WTC11 (cell line): ENCODE data around the gene RBM43. TPM values are rescaled to one million over a fixed set of nuclear protein-coding genes. Genes with fewer than 3 reads are reported as not detected.

Source experiments
- ATAC-seq: fragments of 200-7000 bp; cut with Tn5 transposase; 2 replicates; pipeline ENCODE4 v1.10.0; 2021; ENCODE audit warnings: mild to moderate bottlenecking, moderate library complexity
- CTCF ChIA-PET: fragments of 300-600 bp; sonication (Branson Sonifier 250); formaldehyde crosslinking; loops from one replicate; lab custom pipeline; 2021; ENCODE audit warnings: antibody characterized with exemption; lab: Charles Lee
- POLR2A ChIA-PET: fragments of 350-600 bp; sonication (Branson Sonifier 250); formaldehyde crosslinking; loops from one replicate; lab custom pipeline; 2021; ENCODE audit warnings: antibody characterized with exemption; lab: Charles Lee
- DNase-seq: peaks from one replicate; pipeline ENCODE4 v3.0.0; 2021; ENCODE audit warnings: low spot score
- H3K27ac Mint-ChIP-seq: 2 replicates; pipeline ENCODE4 v1.8.0; 2021; ENCODE audit warnings: mixed read lengths
- H3K27me3 Mint-ChIP-seq: 2 replicates; pipeline ENCODE4 v1.8.0; 2021; ENCODE audit warnings: low read depth, mild to moderate bottlenecking, moderate library complexity, mixed read lengths
- H3K36me3 Mint-ChIP-seq: 2 replicates; pipeline ENCODE4 v1.8.0; 2021; ENCODE audit warnings: mixed read lengths
- H3K4me1 Mint-ChIP-seq: 2 replicates; pipeline ENCODE4 v1.8.0; 2022; ENCODE audit warnings: mixed read lengths
- H3K4me3 Mint-ChIP-seq: 2 replicates; pipeline ENCODE4 v1.8.0; 2021; ENCODE audit warnings: mild to moderate bottlenecking, moderate library complexity, mixed read lengths
- H3K9me3 Mint-ChIP-seq: 2 replicates; pipeline ENCODE4 v1.8.0; 2021; ENCODE audit warnings: mixed read lengths
- ATF3 ChIP-seq: sonication (generic); formaldehyde crosslinking; conservative IDR thresholded peaks from 2 replicates; pipeline ENCODE4 v1.8.1; 2022; ENCODE audit warnings: mild to moderate bottlenecking, missing genetic modification reagents
- CBFB ChIP-seq: sonication (generic); formaldehyde crosslinking; IDR thresholded peaks from 2 replicates; pipeline ENCODE4 v1.8.1; 2022; ENCODE audit warnings: mild to moderate bottlenecking, low read depth, missing genetic modification reagents
- CDX4 ChIP-seq: fragments of 250-450 bp; sonication (Bioruptor Pico); IDR thresholded peaks from 2 replicates; pipeline ENCODE4 v1.9.0; 2021; ENCODE audit warnings: moderate library complexity, mild to moderate bottlenecking, inconsistent platforms, borderline replicate concordance
- E2F4 ChIP-seq: sonication (generic); formaldehyde crosslinking; IDR thresholded peaks from 2 replicates; pipeline ENCODE4 v1.8.1; 2022; ENCODE audit warnings: low read depth, mild to moderate bottlenecking, moderate library complexity, missing genetic modification reagents, borderline replicate concordance
- E2F5 ChIP-seq: sonication (generic); formaldehyde crosslinking; IDR thresholded peaks from 2 replicates; pipeline ENCODE4 v1.8.1; 2022; ENCODE audit warnings: mild to moderate bottlenecking, moderate library complexity, missing genetic modification reagents
- EMX1 ChIP-seq: fragments of 250-450 bp; sonication (Bioruptor Pico); IDR thresholded peaks from 2 replicates; pipeline ENCODE4 v1.8.0; 2021; ENCODE audit warnings: mild to moderate bottlenecking
- ESRRA ChIP-seq: sonication (generic); formaldehyde crosslinking; IDR thresholded peaks from 2 replicates; pipeline ENCODE4 v1.8.1; 2022; ENCODE audit warnings: mild to moderate bottlenecking, missing genetic modification reagents, borderline replicate concordance
- FOXP1 ChIP-seq: sonication (generic); formaldehyde crosslinking; IDR thresholded peaks from 2 replicates; pipeline ENCODE4 v1.8.0; 2022; ENCODE audit warnings: missing genetic modification reagents, mild to moderate bottlenecking, moderate library complexity, borderline replicate concordance
- GABPB1 ChIP-seq: sonication (generic); formaldehyde crosslinking; IDR thresholded peaks from 2 replicates; pipeline ENCODE4 v1.8.1; 2023; ENCODE audit warnings: mild to moderate bottlenecking, missing genetic modification reagents
- GRHL2 ChIP-seq: fragments of 250-450 bp; sonication (Bioruptor Pico); IDR thresholded peaks from 2 replicates; pipeline ENCODE4 v1.8.0; 2022; ENCODE audit warnings: mild to moderate bottlenecking, moderate library complexity; ENCODE audit not compliant: insufficient replicate concordance, severe bottlenecking
- GTF2I ChIP-seq: fragments of 250-450 bp; sonication (Bioruptor Pico); conservative IDR thresholded peaks from 2 replicates; pipeline ENCODE4 v1.4.0; 2021; ENCODE audit warnings: mild to moderate bottlenecking
- IRF2 ChIP-seq: sonication (generic); formaldehyde crosslinking; IDR thresholded peaks from 2 replicates; pipeline ENCODE4 v1.8.0; 2022; ENCODE audit warnings: low read depth, missing genetic modification reagents, borderline replicate concordance
- KAT7 ChIP-seq: sonication (generic); formaldehyde crosslinking; IDR thresholded peaks from 2 replicates; pipeline ENCODE4 v1.8.1; 2023; ENCODE audit warnings: missing genetic modification reagents, mild to moderate bottlenecking, borderline replicate concordance
- NFATC4 ChIP-seq: fragments of 250-450 bp; sonication (Bioruptor Pico); IDR thresholded peaks from 2 replicates; pipeline ENCODE4 v1.9.0; 2021; ENCODE audit warnings: mild to moderate bottlenecking
- NR2C2 ChIP-seq: sonication (generic); formaldehyde crosslinking; IDR thresholded peaks from 2 replicates; pipeline ENCODE4 v1.8.0; 2022; ENCODE audit warnings: mild to moderate bottlenecking, missing genetic modification reagents
- NR3C1 ChIP-seq: sonication (generic); formaldehyde crosslinking; conservative IDR thresholded peaks from 2 replicates; pipeline ENCODE4 v1.8.1; 2023; ENCODE audit warnings: low read depth, mild to moderate bottlenecking, missing genetic modification reagents
- SOX15 ChIP-seq: fragments of 250-450 bp; sonication (Bioruptor Pico); IDR thresholded peaks from 2 replicates; pipeline ENCODE4 v1.9.0; 2021; ENCODE audit warnings: mild to moderate bottlenecking
- USF1 ChIP-seq: sonication (generic); formaldehyde crosslinking; IDR thresholded peaks from 2 replicates; pipeline ENCODE4 v1.8.0; 2022; ENCODE audit warnings: mild to moderate bottlenecking, missing genetic modification reagents
- USF2 ChIP-seq: sonication (generic); formaldehyde crosslinking; IDR thresholded peaks from 2 replicates; pipeline ENCODE4 v1.8.1; 2023; ENCODE audit warnings: mild to moderate bottlenecking, missing genetic modification reagents, moderate library complexity
- ZNF512 ChIP-seq: sonication (generic); formaldehyde crosslinking; IDR thresholded peaks from 2 replicates; pipeline ENCODE4 v1.8.1; 2022; ENCODE audit warnings: missing genetic modification reagents, borderline replicate concordance
- total RNA-seq: library from RNA; stranded (reverse); gene quantifications from 3 replicates; pipeline ENCODE4 v1.2.3, GENCODE V29; 2021

RBM43 gene
- total RNA-seq, 1 experiment from 2014 or later = 2.8 TPM

GRCh38 chr2:151217343-151217742, 44.3 kb downstream of the RBM43 start:
- ChIA-PET POLR2A (no interaction called here), CTCF (interaction anchor here (0.9 to 1.1 kb wide), 2 partner anchors 21 to 669 kb away, joined by 3 read pairs; no protein-coding TSS in a partner anchor)
- H3K4me3 Mint-ChIP-seq = no peak overlapping the region
- ATAC-seq (peak; percentile 53; the same call in 1 of the 2 replicates), DNase-seq (peak; percentile 24)
- no peaks in the 10 kb centered on the region for H3K9me3 Mint-ChIP-seq
- no peaks in the 10 kb centered on the region for H3K36me3 Mint-ChIP-seq
- TF ChIP-seq USF2 (peak; percentile 75), SOX15 (CRISPR knock-in tag) (no peak), USF1 (CRISPR knock-in tag) (peak; percentile 45; the same call in 1 of the 2 replicates)
- H3K27ac Mint-ChIP-seq = no peak overlapping the region
- H3K4me1 Mint-ChIP-seq = peaks cover 7% of the 10 kb centered on the region
- no peaks in the 10 kb centered on the region for H3K27me3 Mint-ChIP-seq

GRCh38 chr2:151207100-151207499, 54.6 kb downstream of the RBM43 start:
- Mint-ChIP-seq H3K4me3 (no peak overlapping the region), H3K36me3 (no peaks in the 10 kb centered on the region), H3K27ac (no peak overlapping the region), H3K4me1 (0 out of 2 replicates have a peak, but pooled peaks cover 3% of the 10 kb centered on the region), H3K9me3 (peaks cover 2% of the 10 kb centered on the region), H3K27me3 (no peaks in the 10 kb centered on the region)
- DNase-seq (no peak), ATAC-seq (no peak)
- ChIA-PET CTCF (no interaction called here), POLR2A (no interaction called here)
- no peak for TF ChIP-seq ESRRA (CRISPR knock-in tag)
- no peak for TF ChIP-seq NR3C1 (CRISPR knock-in tag)
- TF ChIP-seq NR2C2 (CRISPR knock-in tag) = no peak
- no peak for TF ChIP-seq GABPB1 (CRISPR knock-in tag)
- no peak for TF ChIP-seq GTF2I (CRISPR knock-in tag)
- no peak for TF ChIP-seq IRF2
- TF ChIP-seq ATF3 (CRISPR knock-in tag) = no peak
- TF ChIP-seq GRHL2 (CRISPR knock-in tag) = no peak
- no peak for TF ChIP-seq FOXP1
- no peak for TF ChIP-seq EMX1 (CRISPR knock-in tag)
- TF ChIP-seq NFATC4 (CRISPR knock-in tag) = no peak
- TF ChIP-seq CBFB (CRISPR knock-in tag) = no peak
- no peak for TF ChIP-seq E2F5 (CRISPR knock-in tag)
- TF ChIP-seq CDX4 (CRISPR knock-in tag) = no peak
- no peak for TF ChIP-seq E2F4 (CRISPR knock-in tag)
- TF ChIP-seq KAT7 = no peak
- no peak for TF ChIP-seq ZNF512 (CRISPR knock-in tag)
